Liver (tissue), 9 donors: ENCODE data around the gene SYCP2. TPM values are rescaled to one million over a fixed set of nuclear protein-coding genes. Genes with fewer than 3 reads are reported as not detected.
A peak's percentile ranks its signal among the peaks of the same experiment; 100 is the strongest.

ENCODE experiments used
- DNase-seq: peaks from one replicate; pipeline ENCODE4 v3.0.0-alpha.2; 2017; ENCODE audit warnings: low spot score
- H3K27ac ChIP-seq, 2 donors: one replicate each; pipeline ENCODE4 v1.7.0; 2013; ENCODE audit warnings: inconsistent platforms in 2 of 2, low read length in 2 of 2, control low read depth in 1 of 2, low read depth in 1 of 2, mild to moderate bottlenecking in 1 of 2
- H3K27me3 ChIP-seq, 4 donors: one replicate each; pipeline versions ENCODE4 v1.6.1 to v1.7.0; 2013; ENCODE audit warnings: low read length in 3 of 4, inconsistent platforms in 1 of 4, mild to moderate bottlenecking in 1 of 4, moderate library complexity in 1 of 4; ENCODE audit not compliant: control insufficient read depth in 4 of 4, insufficient read depth in 4 of 4
- H3K36me3 ChIP-seq, 4 donors: one replicate each; pipeline versions ENCODE4 v1.6.1 to v1.7.0; 2013; ENCODE audit warnings: low read length in 3 of 4, mild to moderate bottlenecking in 3 of 4, low read depth in 1 of 4, moderate library complexity in 1 of 4; ENCODE audit not compliant: control insufficient read depth in 4 of 4, insufficient read depth in 3 of 4
- H3K4me1 ChIP-seq, 4 donors: one replicate each; pipeline versions ENCODE4 v1.6.1 to v1.7.0; 2013; ENCODE audit warnings: low read length in 3 of 4, mild to moderate bottlenecking in 3 of 4, moderate library complexity in 1 of 4; ENCODE audit not compliant: control insufficient read depth in 4 of 4, insufficient read depth in 4 of 4
- H3K4me3 ChIP-seq, 3 donors: one replicate each; pipeline versions ENCODE4 v1.6.1 to v1.7.0; 2013; ENCODE audit warnings: low read length in 3 of 3, control low read depth in 1 of 3, low read depth in 1 of 3, mild to moderate bottlenecking in 1 of 3
- H3K9ac ChIP-seq, 2 donors: one replicate each; pipeline ENCODE4 v1.7.0; 2013; ENCODE audit warnings: low read length in 2 of 2, mild to moderate bottlenecking in 2 of 2, moderate library complexity in 2 of 2, control low read depth in 1 of 2, low read depth in 1 of 2
- H3K9me3 ChIP-seq, 4 donors: one replicate each; pipeline versions ENCODE4 v1.6.1 to v1.7.0; 2013; ENCODE audit warnings: low read length in 3 of 4; ENCODE audit not compliant: control insufficient read depth in 4 of 4
- EGR1 ChIP-seq, 2 donors: IDR thresholded peaks; 2 replicates each; pipeline ENCODE4 v1.6.1; 2016 to 2018; ENCODE audit warnings: antibody characterized with exemption in 2 of 2, low read depth in 2 of 2
- FOXA1 ChIP-seq: IDR thresholded peaks from 2 replicates; pipeline ENCODE4 v1.6.1; 2016; ENCODE audit warnings: antibody characterized with exemption
- GABPA ChIP-seq, 2 donors: IDR thresholded peaks in 1 of 2; conservative IDR thresholded peaks in 1 of 2; 2 replicates each; pipeline ENCODE4 v1.6.1; 2016; ENCODE audit warnings: antibody characterized with exemption in 2 of 2, mild to moderate bottlenecking in 1 of 2, moderate library complexity in 1 of 2
- HNF4A ChIP-seq, 2 donors: conservative IDR thresholded peaks; 2 replicates each; pipeline ENCODE4 v1.6.1; 2016; ENCODE audit warnings: antibody characterized with exemption in 2 of 2, mild to moderate bottlenecking in 2 of 2
- JUND ChIP-seq, 2 donors: IDR thresholded peaks; 2 replicates each; pipeline ENCODE4 v1.6.1; 2016; ENCODE audit warnings: antibody characterized with exemption in 2 of 2
- RAD21 ChIP-seq, 2 donors: IDR thresholded peaks; 2 replicates each; pipeline ENCODE4 v1.6.1; 2016; ENCODE audit warnings: antibody characterized with exemption in 2 of 2, mild to moderate bottlenecking in 2 of 2
- RXRA ChIP-seq, 2 donors: IDR thresholded peaks; 2 replicates each; pipeline ENCODE4 v1.6.1; 2017 to 2018; ENCODE audit warnings: antibody characterized with exemption in 2 of 2, mild to moderate bottlenecking in 1 of 2
- TAF1 ChIP-seq: conservative IDR thresholded peaks from 2 replicates; pipeline ENCODE4 v1.6.1; 2016; ENCODE audit warnings: antibody characterized with exemption, mild to moderate bottlenecking
- YY1 ChIP-seq: IDR thresholded peaks from 2 replicates; pipeline ENCODE4 v1.6.1; 2016; ENCODE audit warnings: antibody characterized with exemption, mild to moderate bottlenecking
- WGBS: extraction: QIAGEN DNeasy Blood & Tissue Kit; methylation state at CpG from one replicate; pipeline ENCODE4 v1.1.7; 2013; 5-methylcytosine and 5-hydroxymethylcytosine counted together
- polyA plus RNA-seq, 2 donors: library from polyadenylated mRNA; stranded (reverse) in 1 of 2; unstranded in 1 of 2; fragments of 200-250 nt in 1 of 2; fragments of >200 nt in 1 of 2; fragmentation: Nextera tagmentation in 1 of 2; extraction: Ambion mirVana in 1 of 2; gene quantifications; one replicate each; pipeline versions ENCODE4 v1.2.1 to v1.2.3, GENCODE V29; 2013 to 2015
- total RNA-seq, 2 donors: library from RNA; depleted of rRNA; stranded (reverse); fragments of >200 nt; gene quantifications; one replicate each; pipeline ENCODE4 v1.2.3, GENCODE V29; 2014
- TF ChIP-seq, protein P1 (sequence below): IDR thresholded peaks from 2 replicates; pipeline ENCODE4 v1.6.1; 2016; ENCODE audit warnings: antibody characterized with exemption, mild to moderate bottlenecking
- TF ChIP-seq, protein P2 (sequence below): fragments of 150-350 bp; IDR thresholded peaks from 2 replicates; pipeline ENCODE4 v1.5.1; 2017; ENCODE audit warnings: improper control_type of control experiment, low read depth, low read length; ENCODE audit not compliant: missing input control
- donor health status: healthy.
- donor health status: healthy.
- donor health status: healthy.
- donor health status: healthy.
- donor health status: healthy.

SYCP2 gene
- total and polyA plus RNA-seq, 4 donors = 0.07 to 0.84 (median 0.38) TPM

DNA sequence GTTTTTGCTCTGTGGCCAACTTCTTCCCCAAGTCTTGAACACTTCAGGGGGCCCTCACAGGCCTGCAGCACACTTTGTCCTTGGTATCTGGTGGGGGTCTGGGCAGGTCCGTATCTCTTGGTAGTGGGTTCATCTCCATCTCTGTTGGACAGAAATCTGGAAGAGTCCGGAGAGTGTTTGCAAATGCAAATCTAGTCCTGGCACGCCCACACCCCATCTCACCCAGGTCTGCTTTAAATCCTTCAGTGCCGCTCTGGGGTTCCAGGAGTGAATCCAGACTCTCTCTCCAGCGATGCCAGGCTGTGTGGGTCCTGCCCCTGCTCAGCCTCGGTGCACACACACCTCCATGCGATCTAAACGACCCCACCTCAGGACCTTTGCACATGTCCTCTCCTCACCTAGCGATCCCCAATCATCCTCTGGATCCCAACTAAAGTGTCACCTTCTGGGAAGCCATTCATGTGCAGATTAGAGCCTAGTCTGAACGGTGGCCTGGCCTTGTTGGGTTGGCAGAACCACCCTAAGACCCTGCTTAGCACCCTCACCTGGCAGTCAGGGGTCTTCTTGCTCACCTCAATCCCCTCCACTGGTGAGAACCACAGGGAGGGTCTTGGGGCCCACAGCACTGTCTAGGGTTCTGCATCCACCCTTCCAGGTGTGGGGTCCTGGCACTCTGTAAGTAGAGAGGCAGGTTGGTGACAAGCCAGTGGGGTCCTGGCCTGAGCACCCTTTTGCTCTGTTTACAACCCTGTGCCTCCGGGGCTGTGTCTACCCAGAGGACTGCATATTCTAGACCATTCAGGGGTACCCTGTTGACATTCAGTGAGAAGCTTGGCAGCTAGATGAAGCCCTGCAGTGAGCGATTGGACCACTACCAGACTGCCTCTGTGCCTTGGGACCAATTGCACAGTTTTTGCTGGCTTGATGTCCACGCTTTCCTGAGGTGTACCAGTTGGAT, 100.8 kb downstream of the SYCP2 start:
- 83% methylated on average over 13 of the region's 13 CpGs for WGBS
- no peaks in the 10 kb centered on the region for H3K9me3 ChIP-seq
- no peak for TF ChIP-seq HNF4A (conservative IDR thresholded peaks at IDR 0.05)
- no peak for TF ChIP-seq YY1
- no peaks in the 10 kb centered on the region for H3K36me3 ChIP-seq
- no peak overlapping the region for H3K4me3 ChIP-seq
- no peak overlapping the region for H3K9ac ChIP-seq
- H3K4me1 ChIP-seq = no peaks in the 10 kb centered on the region
- no peak overlapping the region for H3K27ac ChIP-seq
- no peaks in the 10 kb centered on the region for H3K27me3 ChIP-seq
- DNase-seq = peak; percentile 27

DNA sequence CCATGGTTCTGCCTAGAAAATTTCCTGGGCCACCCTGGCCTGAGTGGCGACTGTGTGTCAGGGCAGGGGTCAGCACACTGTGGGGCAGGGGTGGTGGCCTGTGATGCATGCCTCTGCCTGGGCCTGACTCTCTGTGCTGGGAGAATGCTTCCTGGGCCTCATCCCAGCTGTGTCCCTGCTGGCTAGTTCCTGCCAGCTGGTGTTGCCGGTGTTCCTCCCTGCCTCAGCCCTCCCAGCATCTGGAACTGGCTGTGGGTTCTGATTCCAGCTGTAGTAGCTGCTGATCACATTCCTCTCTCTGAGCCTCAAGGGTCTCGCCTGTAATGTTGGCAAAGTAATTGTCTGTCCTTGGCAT, 101.5 kb downstream of the SYCP2 start:
- DNase-seq = peak; percentile 34
- TF ChIP-seq FOXA1 (no peak), GABPA (IDR thresholded peaks at IDR 0.05 in 1 of 2, conservative IDR thresholded peaks at IDR 0.05 in 1 of 2) (no peak), JUND (IDR thresholded peaks at IDR 0.05) (no peak), EGR1 (IDR thresholded peaks at IDR 0.05; ENCODE audit: low read depth in 2 of 2) (no peak), YY1 (no peak), RAD21 (IDR thresholded peaks at IDR 0.05) (no peak), RXRA (IDR thresholded peaks at IDR 0.05) (no peak), HNF4A (conservative IDR thresholded peaks at IDR 0.05) (no peak), TAF1 (no peak)
- TF ChIP-seq, protein P1, sequence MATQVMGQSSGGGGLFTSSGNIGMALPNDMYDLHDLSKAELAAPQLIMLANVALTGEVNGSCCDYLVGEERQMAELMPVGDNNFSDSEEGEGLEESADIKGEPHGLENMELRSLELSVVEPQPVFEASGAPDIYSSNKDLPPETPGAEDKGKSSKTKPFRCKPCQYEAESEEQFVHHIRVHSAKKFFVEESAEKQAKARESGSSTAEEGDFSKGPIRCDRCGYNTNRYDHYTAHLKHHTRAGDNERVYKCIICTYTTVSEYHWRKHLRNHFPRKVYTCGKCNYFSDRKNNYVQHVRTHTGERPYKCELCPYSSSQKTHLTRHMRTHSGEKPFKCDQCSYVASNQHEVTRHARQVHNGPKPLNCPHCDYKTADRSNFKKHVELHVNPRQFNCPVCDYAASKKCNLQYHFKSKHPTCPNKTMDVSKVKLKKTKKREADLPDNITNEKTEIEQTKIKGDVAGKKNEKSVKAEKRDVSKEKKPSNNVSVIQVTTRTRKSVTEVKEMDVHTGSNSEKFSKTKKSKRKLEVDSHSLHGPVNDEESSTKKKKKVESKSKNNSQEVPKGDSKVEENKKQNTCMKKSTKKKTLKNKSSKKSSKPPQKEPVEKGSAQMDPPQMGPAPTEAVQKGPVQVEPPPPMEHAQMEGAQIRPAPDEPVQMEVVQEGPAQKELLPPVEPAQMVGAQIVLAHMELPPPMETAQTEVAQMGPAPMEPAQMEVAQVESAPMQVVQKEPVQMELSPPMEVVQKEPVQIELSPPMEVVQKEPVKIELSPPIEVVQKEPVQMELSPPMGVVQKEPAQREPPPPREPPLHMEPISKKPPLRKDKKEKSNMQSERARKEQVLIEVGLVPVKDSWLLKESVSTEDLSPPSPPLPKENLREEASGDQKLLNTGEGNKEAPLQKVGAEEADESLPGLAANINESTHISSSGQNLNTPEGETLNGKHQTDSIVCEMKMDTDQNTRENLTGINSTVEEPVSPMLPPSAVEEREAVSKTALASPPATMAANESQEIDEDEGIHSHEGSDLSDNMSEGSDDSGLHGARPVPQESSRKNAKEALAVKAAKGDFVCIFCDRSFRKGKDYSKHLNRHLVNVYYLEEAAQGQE = no peak
- TF ChIP-seq, protein P2, sequence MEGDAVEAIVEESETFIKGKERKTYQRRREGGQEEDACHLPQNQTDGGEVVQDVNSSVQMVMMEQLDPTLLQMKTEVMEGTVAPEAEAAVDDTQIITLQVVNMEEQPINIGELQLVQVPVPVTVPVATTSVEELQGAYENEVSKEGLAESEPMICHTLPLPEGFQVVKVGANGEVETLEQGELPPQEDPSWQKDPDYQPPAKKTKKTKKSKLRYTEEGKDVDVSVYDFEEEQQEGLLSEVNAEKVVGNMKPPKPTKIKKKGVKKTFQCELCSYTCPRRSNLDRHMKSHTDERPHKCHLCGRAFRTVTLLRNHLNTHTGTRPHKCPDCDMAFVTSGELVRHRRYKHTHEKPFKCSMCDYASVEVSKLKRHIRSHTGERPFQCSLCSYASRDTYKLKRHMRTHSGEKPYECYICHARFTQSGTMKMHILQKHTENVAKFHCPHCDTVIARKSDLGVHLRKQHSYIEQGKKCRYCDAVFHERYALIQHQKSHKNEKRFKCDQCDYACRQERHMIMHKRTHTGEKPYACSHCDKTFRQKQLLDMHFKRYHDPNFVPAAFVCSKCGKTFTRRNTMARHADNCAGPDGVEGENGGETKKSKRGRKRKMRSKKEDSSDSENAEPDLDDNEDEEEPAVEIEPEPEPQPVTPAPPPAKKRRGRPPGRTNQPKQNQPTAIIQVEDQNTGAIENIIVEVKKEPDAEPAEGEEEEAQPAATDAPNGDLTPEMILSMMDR = no peak
- WGBS = 42% methylated on average over 3 of the region's 3 CpGs
- Histone ChIP-seq H3K4me1 (no peaks in the 10 kb centered on the region), H3K27me3 (no peaks in the 10 kb centered on the region), H3K4me3 (no peak overlapping the region), H3K9ac (no peak overlapping the region), H3K27ac (no peak overlapping the region), H3K36me3 (no peaks in the 10 kb centered on the region), H3K9me3 (no peaks in the 10 kb centered on the region)
